ENCODE data around the gene ANKRD16.
"Not testable (repeated sequence)": the region's sequence is repeated elsewhere in the genome, so short reads cannot be mapped to it uniquely, and the experiment has no call there.

The ANKRD16 gene

DNA sequence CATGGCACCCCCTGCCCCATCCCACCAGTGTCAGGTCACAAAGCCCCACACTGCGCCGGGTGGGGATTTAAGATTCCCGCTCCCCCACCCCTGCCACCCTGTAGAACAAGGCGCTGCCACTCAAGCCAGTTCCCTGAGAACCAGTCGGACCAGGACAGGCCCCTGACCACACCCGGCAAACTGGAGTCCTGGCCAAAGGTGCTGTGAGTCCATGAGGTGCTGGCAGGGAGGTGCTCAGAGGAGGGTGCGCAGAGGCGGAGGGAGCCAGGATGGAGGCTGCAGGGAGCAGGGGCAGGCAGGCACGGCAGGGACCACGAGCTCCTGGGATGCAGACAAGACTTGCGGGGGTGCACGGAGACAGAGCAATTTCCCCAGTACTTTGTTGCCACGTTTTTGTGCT lies 56.7 kb downstream of the ANKRD16 start:
- DNase-seq (ENCODE audit: extremely low read depth, low read depth) = no peak
- TF ChIP-seq, protein P1, sequence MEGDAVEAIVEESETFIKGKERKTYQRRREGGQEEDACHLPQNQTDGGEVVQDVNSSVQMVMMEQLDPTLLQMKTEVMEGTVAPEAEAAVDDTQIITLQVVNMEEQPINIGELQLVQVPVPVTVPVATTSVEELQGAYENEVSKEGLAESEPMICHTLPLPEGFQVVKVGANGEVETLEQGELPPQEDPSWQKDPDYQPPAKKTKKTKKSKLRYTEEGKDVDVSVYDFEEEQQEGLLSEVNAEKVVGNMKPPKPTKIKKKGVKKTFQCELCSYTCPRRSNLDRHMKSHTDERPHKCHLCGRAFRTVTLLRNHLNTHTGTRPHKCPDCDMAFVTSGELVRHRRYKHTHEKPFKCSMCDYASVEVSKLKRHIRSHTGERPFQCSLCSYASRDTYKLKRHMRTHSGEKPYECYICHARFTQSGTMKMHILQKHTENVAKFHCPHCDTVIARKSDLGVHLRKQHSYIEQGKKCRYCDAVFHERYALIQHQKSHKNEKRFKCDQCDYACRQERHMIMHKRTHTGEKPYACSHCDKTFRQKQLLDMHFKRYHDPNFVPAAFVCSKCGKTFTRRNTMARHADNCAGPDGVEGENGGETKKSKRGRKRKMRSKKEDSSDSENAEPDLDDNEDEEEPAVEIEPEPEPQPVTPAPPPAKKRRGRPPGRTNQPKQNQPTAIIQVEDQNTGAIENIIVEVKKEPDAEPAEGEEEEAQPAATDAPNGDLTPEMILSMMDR (IDR thresholded peaks at IDR 0.05; ENCODE audit: low read depth, low read length) = no peak

DNA sequence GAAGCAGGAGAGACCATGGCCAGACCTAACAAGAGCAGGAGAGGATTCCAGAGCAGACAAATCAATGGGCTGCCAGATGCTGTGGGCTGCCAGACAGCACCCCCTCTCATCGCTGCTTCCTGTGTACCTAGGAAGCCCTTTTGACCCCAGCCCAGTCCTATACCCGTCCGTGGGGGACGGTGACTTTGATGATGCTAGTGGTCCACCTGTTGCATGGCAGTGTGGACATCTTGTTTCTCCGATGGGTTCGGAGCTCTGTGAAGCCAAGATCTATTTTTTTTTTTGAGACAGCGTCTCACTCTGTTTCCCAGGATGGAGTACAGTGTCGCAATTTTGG lies 58.3 kb downstream of the ANKRD16 start:
- TF ChIP-seq, protein P1 (IDR thresholded peaks at IDR 0.05; ENCODE audit: low read depth, low read length) = no peak
- DNase-seq (ENCODE audit: extremely low read depth, low read depth) = no peak

DNA sequence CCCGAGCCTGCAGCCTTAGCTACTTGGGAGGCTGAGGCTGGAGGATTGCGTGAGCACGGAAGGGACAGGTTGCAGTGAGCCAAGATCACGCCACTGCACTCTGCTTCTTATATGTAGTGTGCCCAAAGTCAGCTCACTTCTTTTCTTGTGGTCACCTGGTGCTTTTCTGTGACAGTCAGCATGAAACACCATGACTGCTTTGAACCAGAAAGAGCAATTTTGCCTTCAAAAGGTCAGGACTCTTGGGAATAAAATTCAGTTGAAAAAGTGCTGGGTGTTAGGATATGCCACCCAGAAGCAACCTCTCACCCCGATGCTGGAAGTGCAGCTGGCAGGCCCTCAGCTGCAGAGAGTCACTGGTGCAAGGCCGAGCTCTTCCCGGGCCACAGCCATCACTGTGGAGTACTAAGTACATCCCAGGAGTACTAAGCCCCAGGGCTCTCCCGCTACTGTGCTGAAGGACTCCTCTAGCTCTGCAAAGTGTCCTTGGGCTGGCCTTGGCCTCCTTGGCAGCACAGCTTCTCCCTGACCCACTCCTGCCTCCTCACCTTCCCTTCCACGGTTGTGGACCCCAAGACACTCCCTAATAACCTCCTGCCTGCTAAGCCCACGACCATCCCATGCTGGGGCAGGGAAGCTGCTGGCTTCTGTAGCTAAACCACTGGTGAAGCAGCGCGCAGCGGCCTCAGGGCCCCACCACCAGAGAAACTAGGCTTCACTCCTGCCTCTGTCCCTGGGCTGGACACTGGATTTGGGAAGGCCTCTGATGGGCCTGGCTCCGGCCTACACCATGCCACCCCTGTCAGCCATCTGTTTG lies 58.9 kb downstream of the ANKRD16 start:
- TF ChIP-seq, protein P1 (IDR thresholded peaks at IDR 0.05; ENCODE audit: low read depth, low read length) = no peak

DNA sequence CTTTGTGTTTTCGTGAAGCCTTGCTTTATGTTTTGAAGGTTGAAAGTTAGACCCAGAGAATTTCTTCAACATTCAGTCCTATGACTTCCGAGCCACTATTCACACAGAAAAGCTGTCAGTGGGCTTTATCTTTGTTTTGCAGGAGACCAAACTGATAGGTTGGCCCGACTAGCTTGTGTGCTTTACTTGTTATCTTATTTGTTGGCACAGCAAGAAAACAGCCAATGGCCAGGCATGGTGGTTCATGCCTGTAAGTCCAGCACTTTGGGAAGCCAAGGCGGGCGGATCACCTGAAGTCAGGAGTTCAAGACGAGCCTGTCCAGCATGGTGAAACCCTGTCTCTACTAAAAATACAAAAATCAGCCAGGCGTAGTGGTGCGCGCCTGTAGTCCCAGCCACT lies 60.4 kb downstream of the ANKRD16 start:
- TF ChIP-seq, protein P1 (IDR thresholded peaks at IDR 0.05; ENCODE audit: low read depth, low read length) = no peak
- no peak for DNase-seq (ENCODE audit: extremely low read depth, low read depth)

More for the DNA sequence above, 58.9 kb downstream of the ANKRD16 start:
- DNase-seq (ENCODE audit: extremely low read depth, low read depth) = no peak

DNA sequence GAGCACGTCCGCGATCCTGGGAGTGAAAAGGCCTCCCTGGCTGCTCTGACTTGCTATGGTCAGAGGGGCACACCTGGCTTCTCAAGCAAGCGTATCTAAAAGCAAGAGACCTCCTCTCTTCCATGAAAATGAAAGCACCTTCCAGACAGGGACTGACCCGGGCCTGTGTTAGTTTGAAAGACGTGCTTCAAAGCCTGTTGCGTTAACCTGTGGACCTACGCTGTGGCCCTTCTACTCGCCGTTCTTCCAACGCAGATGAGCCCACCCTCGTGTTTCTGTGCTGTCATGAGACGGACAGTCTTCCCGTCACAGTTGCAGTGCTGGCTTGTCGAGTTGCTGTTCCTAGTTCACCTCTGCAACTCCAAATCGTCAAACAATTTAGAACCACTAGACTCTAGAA lies 61.0 kb downstream of the ANKRD16 start:
- DNase-seq (ENCODE audit: extremely low read depth, low read depth) = no peak
- TF ChIP-seq, protein P1 (IDR thresholded peaks at IDR 0.05; ENCODE audit: low read depth, low read length) = no peak

DNA sequence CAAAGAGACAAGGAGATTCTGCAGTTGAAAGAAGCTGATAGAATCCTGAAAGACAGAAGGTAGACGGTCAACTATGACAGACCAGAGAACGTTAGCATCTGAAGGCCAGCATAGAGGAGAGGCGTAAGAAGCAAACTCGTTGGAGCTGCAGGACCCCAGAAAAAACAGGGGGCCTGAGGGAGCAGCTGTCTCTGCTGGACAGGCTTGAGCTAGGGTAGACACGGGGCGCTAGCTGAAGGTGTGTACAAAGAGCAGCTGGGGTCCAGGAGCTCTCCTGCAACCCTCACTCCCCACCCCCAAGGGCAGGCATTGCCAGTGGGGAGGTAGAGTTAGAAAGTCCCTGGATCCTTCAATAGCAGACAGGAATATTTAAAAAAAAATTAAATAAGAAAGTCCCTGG lies 61.9 kb downstream of the ANKRD16 start:
- TF ChIP-seq, protein P1 (IDR thresholded peaks at IDR 0.05; ENCODE audit: low read depth, low read length) = no peak
- no peak for DNase-seq (ENCODE audit: extremely low read depth, low read depth)

DNA sequence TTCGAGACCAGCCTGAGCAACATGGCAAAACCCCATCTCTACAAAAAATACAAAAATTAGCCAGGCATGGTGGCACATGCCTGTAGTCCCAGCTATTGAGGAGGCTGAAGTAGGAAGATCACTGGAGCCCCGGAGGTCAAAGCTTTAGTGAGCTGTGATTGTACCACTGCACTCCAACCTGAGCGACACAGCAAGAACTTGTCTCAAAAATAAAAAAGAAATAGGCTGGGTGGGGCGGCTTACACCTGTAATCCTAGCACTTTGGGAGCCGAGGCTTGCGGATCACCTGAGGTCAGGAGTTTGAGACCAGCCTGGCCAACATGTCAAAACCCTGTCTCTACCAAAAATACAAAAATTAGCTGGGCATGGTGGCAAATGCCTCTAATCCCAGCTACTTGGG lies 63.2 kb downstream of the ANKRD16 start:
- DNase-seq (ENCODE audit: extremely low read depth, low read depth) = not testable (repeated sequence)

DNA sequence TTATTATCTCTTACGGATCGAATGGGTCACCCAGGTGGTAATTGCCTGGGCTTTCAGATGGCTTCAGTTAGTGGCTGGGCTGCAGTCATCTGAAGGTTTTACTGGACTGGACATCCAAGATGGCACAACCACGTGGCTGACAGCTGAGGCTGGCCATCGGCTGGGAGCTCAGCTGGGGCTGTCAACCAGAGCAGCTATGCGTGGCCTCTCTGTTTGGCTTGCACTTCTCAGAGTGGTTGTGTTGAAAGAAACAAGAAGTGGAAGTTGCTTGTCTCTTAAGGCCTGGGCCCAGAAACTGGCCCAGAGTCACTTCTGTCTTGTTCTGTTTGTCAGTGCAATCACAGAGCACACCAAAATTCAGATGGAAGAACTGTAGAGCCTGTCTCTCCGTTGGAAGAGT lies 70.8 kb downstream of the ANKRD16 start:
- DNase-seq (ENCODE audit: extremely low read depth, low read depth) = no peak
- TF ChIP-seq, protein P1 (IDR thresholded peaks at IDR 0.05; ENCODE audit: low read depth, low read length) = no peak

Data from AG09319 (cell line).